Measurements from ENCODE around the gene SIX3.

Gene SIX3

GRCh38 chr2:44926957-44927356 is 14.5 kb upstream of the SIX3 start:
- TF ChIP-seq, protein P1, sequence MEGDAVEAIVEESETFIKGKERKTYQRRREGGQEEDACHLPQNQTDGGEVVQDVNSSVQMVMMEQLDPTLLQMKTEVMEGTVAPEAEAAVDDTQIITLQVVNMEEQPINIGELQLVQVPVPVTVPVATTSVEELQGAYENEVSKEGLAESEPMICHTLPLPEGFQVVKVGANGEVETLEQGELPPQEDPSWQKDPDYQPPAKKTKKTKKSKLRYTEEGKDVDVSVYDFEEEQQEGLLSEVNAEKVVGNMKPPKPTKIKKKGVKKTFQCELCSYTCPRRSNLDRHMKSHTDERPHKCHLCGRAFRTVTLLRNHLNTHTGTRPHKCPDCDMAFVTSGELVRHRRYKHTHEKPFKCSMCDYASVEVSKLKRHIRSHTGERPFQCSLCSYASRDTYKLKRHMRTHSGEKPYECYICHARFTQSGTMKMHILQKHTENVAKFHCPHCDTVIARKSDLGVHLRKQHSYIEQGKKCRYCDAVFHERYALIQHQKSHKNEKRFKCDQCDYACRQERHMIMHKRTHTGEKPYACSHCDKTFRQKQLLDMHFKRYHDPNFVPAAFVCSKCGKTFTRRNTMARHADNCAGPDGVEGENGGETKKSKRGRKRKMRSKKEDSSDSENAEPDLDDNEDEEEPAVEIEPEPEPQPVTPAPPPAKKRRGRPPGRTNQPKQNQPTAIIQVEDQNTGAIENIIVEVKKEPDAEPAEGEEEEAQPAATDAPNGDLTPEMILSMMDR (IDR thresholded peaks at IDR 0.05; ENCODE audit: low read depth, low read length), result no peak
- no peak overlapping the region for H3K4me3 ChIP-seq (ENCODE audit: low read depth, low read length)

GRCh38 chr2:44927985-44928482 is 13.5 kb upstream of the SIX3 start:
- TF ChIP-seq, protein P1 (IDR thresholded peaks at IDR 0.05; ENCODE audit: low read depth, low read length), result no peak
- no peak overlapping the region for H3K4me3 ChIP-seq (ENCODE audit: low read depth, low read length)

- H3K4me3 ChIP-seq (ENCODE audit: low read depth, low read length), result no peak overlapping the region
- TF ChIP-seq, protein P1 (IDR thresholded peaks at IDR 0.05; ENCODE audit: low read depth, low read length), result no peak
These were observed 12.9 kb upstream of the SIX3 start for GRCh38 chr2:44928483-44929158.

- no peak overlapping the region for H3K4me3 ChIP-seq (ENCODE audit: low read depth, low read length)
- TF ChIP-seq, protein P1 (IDR thresholded peaks at IDR 0.05; ENCODE audit: low read depth, low read length), result no peak
These were observed 12.3 kb upstream of the SIX3 start for GRCh38 chr2:44929159-44929734.

DNA sequence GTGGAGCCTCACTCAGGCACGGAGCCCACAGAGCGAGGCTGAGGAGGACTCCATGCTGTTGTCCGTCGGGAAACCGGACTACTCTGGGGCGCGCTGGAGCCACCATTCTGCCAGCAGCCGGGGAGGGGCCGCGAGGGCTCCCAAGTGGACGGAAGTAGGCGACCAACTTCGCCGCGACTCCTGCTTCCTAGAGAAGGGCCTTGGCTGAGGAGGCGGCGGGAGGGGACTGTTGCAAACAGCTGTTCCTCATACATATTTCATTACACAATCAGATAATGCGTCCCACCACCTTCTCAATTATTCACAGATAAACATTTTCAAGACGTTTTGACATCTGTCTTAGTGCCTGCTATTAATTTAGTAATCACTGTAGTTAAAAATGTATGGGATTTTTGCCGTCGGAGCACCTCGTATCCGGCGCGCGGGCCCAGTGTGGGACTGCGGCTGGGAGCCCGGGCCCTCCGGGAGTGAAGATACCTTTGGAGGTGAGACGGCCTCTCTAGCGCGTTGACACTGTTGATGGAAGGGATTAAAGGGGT is 11.7 kb upstream of the SIX3 start:
- TF ChIP-seq, protein P1 (IDR thresholded peaks at IDR 0.05; ENCODE audit: low read depth, low read length), result no peak
- H3K4me3 ChIP-seq (ENCODE audit: low read depth, low read length), result no peak overlapping the region

DNA sequence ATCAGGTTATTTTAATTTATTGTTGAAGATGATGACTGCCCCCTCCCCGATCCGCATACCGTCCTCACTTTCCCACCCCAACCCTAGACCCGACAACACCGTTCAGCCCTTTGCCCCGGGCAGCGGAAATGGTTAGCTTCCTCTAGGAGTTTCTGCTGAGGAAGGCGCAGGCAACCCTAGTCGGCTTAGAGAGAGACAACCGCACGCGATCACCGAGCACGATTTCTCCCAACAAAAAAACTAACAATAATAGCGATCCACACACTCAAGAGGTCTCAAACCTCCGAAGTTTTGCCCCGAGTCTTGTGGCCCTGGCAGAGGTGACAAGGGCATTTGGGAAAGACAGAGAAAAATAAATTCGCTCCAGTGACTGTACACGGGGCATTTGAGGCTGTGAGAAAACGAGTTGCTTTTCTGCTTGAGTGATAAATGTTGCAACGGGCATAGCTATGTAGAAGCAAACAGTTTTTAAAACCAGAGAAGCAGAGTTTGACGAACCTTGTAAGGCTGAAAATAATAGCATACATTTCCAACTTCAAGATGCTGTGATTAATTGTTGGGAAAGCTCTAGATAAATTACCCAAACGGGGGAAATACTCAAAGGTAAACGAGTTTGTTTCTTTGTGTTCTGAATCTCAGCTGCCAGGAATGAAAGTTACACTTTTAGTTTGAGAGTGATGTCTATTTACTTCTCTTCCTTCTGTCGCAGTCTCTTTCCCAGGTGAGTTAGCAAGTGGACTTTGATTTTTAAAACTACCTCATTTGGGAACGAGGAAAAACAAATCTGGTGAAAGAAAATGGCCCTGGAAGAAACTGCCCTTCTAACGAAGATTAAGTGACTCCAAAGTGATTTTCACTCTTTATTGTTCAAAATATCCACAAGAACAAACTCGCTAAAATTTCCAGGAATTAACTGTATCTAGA is 11.0 kb upstream of the SIX3 start:
- H3K4me3 ChIP-seq (ENCODE audit: low read depth, low read length), result no peak overlapping the region
- TF ChIP-seq, protein P1 (IDR thresholded peaks at IDR 0.05; ENCODE audit: low read depth, low read length), result no peak

Data from WI38 (cell line).